Stimulated activated CD8-positive, alpha-beta memory T cell treated with anti-CD3 and anti-CD28 coated beads, Interleukin-12 subunit alpha, Interleukin-12 subunit beta, amount 100 ng/mL, for 24 hours (primary cell): Measurements from ENCODE around the gene ACTL6B.
A peak's percentile ranks its signal among the peaks of the same experiment; 100 is the strongest.

ENCODE experiments used
- DNase-seq: peaks from one replicate; pipeline ENCODE4 v3.0.0-alpha.2; 2020; ENCODE audit errors: extremely low read depth

The ACTL6B gene

DNA sequence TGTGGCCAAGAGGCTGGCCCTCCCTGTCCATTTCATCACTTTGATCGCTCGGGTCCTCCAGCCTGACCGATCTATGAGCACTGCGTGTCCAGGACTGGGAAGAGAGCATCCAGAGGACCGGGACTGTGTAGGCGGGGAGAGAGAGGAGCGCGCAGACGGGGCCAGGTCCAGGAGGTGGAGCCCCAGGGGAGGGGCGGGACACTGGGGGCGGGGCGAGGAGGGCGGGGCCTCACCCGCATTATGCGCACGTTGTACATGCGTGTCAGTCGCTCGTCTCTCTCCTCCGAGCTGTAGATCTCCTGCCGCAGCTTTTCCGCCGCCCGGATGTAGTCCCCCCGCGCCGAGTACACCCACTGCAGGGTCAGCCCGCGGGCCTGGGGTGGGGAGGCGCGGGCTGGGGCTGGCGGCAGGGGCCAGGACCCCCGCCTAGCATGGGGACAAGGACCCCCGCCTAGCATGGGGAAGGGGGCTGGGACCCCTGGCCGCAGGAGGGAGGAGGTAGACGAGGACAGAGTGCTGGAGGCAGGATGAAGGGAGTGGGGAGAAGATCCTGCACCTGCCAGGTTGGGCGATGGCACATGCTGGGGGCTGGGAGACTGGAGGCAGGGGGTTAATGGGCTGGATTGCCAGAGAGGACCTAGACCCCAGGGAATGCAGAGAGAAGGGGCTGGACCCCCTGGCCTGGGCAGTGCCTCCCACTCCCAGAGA, 29.6 kb downstream of the ACTL6B start:
- DNase-seq = peak; percentile 68

- DNase-seq = no peak
Measured at GRCh38 chr7:100626055-100626454, 30.2 kb downstream of the ACTL6B start.

- DNase-seq = no peak
Measured at GRCh38 chr7:100623951-100624824, 32.1 kb downstream of the ACTL6B start.

- DNase-seq = no peak
Measured at GRCh38 chr7:100621554-100621953, 34.7 kb downstream of the ACTL6B start.

- no peak for DNase-seq
Measured at GRCh38 chr7:100620804-100621203, 35.4 kb downstream of the ACTL6B start.

DNA sequence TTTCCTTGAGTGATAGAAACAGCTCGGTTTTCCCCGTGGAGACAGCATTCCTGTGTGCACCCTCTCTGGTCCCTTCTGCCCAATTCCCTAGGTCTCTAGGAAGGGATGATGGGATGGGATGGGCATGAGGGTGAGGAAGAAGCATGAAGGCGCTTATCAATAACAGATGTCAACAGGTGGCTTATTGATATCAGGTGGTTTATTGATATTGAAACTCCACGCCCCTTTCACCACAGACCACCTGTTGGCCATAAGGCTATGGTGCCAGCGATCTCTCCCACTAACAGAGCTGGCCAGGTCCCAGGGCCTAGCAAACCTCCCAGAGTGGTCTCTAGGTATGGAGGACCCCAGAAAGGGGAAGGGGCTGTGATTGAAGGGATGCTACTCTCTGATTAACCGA, 36.0 kb downstream of the ACTL6B start:
- DNase-seq = no peak

GRCh38 chr7:100614308-100614861, 41.9 kb downstream of the ACTL6B start:
- DNase-seq = no peak

- DNase-seq = no peak
Measured at GRCh38 chr7:100613412-100614175, 42.7 kb downstream of the ACTL6B start.

- DNase-seq = no peak
Measured at GRCh38 chr7:100612730-100613390, 43.4 kb downstream of the ACTL6B start.

DNA sequence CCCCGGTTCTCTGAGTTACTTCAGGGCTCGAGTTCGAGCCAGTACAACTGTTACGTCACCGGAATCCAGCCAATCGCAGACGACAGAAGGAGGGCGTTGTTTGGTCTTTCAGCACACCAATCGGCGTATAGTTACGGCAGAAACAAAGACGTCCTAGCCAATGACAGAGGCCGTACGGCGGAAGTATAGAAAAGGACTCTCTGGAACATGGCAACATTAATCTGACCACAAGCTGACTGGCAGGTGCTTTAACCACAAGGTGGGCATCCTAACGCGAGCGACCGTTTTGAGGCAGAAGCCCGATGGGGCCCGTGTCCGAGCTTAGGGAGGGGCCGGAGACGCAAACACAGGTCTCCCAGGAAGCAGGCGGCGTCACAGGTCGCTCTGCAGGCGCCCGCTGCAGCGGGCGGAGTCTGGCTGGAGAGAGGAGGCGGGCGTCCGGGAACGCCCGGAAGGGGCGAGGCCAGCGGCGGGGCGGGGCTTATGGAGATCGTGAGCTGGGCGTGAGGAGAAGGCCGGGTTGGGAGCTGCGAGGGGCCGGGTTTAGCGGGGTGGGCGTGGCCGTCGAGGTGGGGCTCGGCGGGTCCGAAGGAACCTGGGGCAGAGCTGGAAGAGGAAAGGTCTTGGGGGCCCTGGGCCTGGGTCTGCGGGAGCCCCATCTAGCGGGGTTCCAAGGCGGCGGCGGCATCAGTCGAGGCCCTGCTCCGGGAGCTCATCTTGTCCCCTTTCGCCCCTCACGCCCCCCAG, 44.1 kb downstream of the ACTL6B start, which contains the start of gene MOSPD3:
MOSPD3 (plus strand) TSS at position 558 of the 747 bp plus-strand sequence. CDS start 252 bp downstream, outside the sequence.
- DNase-seq = peak; percentile 94

- no peak for DNase-seq
Measured at GRCh38 chr7:100609958-100610357, 46.3 kb downstream of the ACTL6B start.

GRCh38 chr7:100607111-100607510, 49.1 kb downstream of the ACTL6B start:
- no peak for DNase-seq

DNA sequence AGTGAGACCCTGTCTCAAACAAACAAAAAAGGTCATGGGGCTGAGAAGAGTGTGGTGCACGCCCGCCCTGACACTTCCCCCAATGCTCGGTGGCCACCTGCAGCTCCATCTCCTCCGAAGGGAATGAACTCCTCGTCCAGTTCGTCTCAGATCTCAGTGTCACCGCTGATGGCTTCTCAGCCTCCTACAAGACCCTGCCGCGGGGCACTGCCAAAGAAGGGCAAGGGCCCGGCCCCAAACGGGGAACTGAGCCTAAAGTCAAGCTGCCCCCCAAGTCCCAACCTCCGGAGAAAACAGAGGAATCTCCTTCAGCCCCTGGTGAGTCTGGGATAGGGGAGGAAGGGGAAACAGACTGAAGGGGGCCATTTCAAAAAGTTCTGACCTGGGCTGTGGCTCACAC, 49.9 kb downstream of the ACTL6B start:
- DNase-seq = no peak

GRCh38 chr7:100604976-100605911, 51.0 kb downstream of the ACTL6B start:
- no peak for DNase-seq

DNA sequence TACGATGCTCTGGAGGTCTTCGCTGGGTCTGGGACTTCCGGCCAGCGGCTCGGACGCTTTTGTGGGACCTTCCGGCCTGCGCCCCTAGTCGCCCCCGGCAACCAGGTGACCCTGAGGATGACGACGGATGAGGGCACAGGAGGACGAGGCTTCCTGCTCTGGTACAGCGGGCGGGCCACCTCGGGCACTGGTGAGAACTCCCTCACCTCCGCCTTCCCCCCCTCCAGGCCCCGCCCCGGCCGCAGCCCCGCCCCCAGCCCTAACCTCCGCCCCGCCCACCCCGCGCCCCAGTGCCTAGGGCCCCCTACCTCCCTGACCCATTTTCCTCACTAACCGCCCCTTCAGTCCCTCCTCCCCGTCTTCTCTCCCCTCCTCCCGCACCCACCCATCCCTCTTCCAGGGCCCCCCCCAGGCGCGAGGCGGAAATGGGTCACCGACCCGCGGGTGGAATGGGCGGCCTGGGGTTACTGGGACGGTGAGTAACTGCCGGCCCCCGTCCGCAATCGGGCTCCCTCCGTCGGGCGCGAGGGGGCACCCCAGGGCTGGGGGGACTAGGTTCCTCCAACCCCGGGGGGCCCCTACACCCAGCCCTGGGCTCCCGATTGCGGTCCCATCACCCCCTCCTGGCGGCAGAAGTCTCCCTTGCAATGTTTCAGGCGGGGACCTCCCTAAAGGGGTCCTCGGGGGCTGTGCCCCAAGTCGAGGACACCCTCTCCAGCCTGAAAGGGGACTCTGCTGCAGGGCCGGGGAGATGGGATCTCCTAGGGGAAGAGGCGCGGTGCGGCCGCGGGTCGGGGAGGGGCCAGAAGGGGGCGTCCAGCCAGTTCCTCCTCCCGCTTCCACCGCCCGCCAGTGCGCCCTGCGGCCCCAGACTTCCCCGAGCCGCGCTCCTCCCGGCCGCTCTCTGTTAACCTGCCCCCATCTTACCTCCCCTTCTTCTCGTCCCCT, 51.9 kb downstream of the ACTL6B start:
- DNase-seq = peak; percentile 40

- no peak for DNase-seq
Measured at GRCh38 chr7:100603726-100604027, 52.6 kb downstream of the ACTL6B start.

- no peak for DNase-seq
Measured at GRCh38 chr7:100602889-100603725, 53.1 kb downstream of the ACTL6B start.

GRCh38 chr7:100600730-100601038, 55.6 kb downstream of the ACTL6B start:
- DNase-seq = no peak
